Measurements from ENCODE around the gene FOXN3.

Gene FOXN3

DNA sequence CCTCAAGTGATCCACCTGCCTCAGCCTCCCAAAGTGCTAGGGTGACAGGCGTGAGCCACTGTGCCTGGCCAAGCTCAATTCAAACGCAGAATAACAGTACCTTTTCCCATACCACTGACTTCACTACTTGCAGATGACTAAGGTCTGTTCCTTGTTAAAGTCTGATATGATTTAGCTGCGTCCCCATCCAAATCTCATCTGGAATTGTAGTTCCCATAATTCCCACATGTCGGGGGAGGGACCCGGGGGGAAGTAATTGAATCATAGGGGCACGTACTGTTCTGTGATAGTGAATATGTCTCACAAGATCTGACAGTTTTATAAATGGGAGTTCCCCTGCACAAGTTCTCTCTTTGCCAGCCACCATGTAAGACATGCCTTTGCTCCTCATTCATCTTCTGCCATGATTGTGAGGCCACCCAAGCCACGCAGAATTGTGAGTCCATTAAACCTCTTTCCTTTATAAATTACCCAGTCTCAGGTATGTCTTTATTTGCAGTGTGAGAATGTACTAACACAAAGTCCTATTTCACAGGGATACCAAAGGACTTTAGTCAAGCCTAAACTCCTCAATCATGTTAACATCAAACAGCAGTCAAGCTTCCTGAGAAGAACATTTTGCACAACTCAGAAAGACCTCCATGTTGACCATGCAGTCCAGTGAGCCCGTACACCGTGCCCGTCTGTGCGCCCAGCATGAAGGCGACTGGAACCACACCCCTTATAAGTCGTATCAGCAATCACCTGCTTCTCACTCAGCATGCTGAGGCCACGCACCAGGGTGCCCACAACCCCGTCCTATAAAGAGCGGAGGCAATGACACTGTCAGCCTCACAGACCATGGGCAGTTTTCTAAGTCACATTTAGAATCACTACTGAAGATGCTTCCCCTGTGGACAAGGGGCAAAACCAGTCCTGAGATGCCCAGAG, 36.9 kb downstream of the FOXN3 start:
- DNase-seq = no peak

DNA sequence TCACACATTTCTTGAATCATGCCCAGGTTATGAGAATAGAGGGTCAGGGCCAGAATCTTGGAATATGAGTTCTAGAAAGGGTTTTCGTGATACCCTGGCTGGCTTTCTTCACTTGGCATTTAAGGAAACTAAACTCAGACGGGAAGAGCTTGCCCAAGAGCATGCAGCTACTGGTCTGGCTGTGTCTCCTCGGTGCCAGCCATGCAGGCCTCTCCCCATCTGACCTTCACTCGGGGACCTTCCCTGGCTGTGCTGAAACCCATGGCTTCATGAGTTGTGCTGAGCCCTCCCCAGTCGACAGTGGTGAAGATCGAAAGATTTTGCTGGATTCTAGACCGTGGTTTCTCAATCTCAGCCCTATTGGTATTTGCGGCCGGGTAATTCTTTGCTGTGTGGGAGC, 38.0 kb downstream of the FOXN3 start:
- DNase-seq = no peak

DNA sequence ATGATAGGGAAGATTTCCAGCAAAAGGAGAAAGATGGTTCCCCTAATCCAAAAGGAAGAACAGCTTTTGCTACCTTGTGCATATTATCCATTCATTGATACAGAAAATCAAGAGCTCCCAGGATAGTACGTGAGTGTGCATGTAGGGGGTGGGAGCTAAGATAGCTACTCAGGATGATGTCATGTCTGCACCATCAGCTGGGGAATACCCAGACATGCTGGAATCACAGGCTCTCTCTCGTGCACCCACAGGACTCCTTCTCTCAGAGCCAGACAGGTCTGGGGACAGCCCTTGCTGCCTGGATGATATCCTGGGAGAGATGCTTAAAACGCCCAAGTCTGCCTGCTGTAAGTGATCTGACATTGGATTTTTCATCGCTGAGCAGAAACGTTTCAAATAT, 38.9 kb downstream of the FOXN3 start:
- DNase-seq = peak; percentile 7

DNA sequence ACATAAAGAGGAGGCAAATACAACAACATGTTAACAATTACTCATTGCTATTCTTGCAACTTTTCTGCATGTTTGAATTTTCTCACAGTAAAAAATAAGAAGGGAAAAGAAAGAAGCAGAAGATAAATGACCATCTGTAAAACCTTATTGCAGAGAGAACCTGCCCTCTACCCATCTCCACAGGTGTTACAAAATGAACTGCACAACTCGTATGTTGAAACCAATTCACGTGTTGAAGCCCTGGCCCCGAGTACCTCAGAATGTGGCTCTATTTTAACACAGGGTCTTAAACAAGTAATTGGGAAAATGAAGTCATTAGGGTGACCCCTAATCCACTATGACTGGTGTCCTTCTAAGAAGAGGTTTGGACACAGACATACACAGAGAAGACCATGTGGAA, 39.5 kb downstream of the FOXN3 start:
- DNase-seq = no peak

DNA sequence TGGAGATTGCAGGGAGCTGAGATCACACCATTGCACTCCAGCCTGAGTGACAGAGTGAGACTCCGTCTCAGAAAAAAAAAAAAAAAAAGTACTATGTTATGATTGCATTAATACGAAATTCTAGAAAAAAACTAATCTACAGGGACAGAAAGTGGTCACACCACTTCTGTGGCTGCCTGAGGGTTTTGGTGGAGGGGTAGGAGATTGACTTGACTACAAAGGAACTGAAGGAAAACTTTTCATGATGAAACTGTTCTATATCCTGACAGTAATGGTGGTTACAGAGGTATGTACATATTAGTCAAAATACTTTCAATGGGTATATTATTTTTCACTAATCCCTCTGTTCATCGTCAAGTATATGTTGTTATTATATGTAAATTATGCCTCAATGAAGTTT, 42.1 kb downstream of the FOXN3 start:
- no peak for DNase-seq

DNA sequence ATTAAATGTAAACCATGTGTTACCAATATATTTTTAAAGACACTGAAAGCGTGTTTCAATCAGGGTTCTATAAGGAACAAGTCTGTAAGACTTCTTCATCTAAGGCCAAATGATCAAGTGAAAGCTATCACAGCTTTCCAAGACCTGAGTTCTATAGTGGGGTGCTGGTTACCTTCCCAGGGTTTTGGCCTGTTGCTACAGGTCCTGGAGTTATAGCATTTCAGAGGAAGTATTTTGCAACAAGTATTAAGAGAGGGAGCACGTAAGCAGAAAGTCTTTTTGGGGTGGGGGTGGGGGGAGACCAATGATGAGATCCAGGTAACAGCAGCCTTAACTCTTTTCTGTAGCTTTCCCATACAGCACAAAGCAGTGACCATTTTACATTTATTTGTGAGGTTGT, 43.8 kb downstream of the FOXN3 start:
- no peak for DNase-seq

DNA sequence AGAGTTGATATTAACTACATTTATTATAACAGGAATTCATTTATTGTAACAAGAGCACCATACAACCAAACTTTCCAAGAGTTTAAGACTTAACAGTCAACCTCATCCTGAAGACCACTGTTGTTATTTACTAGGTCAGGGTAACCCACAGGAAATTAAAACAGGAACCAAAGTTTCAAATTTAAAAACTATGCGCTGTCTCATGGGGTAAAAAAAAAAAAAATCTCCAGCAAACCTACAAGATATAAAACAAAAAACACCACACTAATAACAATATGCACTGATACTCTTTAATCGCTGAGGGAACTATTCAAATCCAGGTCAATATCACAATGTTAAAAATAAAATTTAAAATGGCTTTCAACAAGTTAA, 44.5 kb downstream of the FOXN3 start:
- no peak for DNase-seq

DNA sequence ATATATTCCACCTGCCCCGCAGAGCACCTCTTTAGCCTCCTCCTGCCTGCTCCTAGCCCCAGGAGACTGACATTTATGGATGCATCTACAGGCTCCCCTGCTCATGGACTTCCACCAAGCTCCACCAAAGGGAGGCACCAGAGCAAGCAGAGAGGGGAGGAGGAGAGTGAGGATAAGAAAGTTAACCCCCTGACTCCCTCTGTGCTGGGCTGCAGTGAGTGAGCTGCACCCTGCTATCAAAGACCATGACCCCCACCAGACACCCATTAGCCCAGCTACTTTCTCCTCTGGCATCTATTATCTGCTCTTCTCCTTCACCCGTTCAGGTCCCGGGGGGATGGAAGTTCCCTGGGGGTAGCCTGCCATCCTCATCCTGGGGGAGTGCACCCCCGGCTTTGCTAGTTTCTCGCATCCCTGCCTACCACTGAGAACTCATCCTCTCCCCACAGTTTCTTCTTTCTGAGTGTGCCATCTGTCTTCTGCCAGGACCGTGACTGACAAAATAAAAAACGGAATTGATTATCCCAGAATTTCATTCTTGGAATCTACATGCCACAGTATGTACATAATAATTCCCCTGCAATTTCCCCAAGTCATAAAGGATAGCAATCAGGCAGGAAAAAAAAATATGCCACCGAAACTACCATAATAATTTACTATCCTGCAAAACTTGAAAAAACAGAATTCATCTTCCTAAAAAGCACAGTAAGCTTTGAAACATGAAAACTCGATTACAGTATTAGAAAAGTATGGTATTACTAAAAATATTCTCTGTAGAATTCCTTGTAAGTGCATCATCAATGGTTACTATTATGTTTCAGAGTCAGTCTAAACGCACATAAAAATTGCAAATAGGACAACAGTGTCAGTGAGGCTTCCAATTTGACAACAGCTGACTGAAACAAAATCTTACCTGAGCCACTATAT, 45.2 kb downstream of the FOXN3 start:
- no peak for DNase-seq

DNA sequence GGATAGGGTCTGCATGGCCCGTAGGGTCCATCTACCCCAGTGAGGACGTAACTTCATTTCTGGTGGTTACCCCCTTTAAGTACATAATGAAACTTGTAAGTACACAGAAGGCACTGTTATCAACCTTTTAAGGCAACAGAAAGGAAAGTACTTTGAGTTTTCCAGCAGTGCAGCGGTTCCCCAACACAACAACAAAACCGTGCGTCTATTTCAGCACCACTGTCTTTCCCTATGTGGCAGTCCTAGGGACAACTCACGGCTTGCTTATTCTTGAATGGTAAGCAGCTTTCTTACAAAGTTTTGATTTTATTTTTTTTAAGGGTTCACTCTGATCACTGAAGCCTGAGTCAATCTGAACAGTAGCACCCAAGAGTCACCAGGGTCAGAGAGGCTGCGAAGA, 46.3 kb downstream of the FOXN3 start:
- no peak for DNase-seq

DNA sequence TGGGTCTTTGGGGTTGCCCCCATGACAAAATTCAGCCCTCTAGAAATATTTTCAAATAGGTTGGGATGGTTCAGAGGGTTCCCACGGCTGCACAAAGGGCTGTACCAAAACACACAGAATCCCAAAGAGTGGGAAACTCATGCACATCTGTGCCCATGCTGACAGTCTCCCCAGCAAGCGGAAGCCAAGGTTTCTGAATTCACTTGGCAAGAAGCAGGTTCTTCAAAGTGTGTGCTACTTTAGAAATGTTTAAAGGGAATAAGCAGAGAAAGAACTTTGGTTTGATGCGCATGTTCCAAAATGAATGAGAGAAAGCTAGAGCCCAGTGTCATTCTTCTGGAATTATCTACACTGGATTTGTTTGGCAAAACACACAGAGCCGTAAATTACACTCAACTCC, 46.7 kb downstream of the FOXN3 start:
- no peak for DNase-seq

DNA sequence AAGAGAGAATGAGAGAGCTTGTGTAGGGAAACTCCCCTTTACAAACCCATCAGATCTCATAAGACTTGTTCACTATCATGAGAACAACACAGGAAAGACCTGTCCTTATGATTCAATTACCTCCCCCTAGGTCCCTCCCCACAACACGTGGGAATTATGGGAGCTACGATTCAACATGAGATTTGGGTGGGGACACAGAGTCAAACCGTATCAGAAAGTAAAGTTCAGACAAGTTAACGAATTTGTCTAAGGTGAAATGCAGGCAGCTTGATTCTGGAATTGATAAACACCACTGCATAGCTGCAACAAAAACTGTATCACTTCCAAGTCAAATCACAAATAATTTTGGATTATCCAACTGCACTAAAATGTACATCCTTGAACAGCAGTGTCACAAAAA, 47.4 kb downstream of the FOXN3 start:
- DNase-seq = no peak

DNA sequence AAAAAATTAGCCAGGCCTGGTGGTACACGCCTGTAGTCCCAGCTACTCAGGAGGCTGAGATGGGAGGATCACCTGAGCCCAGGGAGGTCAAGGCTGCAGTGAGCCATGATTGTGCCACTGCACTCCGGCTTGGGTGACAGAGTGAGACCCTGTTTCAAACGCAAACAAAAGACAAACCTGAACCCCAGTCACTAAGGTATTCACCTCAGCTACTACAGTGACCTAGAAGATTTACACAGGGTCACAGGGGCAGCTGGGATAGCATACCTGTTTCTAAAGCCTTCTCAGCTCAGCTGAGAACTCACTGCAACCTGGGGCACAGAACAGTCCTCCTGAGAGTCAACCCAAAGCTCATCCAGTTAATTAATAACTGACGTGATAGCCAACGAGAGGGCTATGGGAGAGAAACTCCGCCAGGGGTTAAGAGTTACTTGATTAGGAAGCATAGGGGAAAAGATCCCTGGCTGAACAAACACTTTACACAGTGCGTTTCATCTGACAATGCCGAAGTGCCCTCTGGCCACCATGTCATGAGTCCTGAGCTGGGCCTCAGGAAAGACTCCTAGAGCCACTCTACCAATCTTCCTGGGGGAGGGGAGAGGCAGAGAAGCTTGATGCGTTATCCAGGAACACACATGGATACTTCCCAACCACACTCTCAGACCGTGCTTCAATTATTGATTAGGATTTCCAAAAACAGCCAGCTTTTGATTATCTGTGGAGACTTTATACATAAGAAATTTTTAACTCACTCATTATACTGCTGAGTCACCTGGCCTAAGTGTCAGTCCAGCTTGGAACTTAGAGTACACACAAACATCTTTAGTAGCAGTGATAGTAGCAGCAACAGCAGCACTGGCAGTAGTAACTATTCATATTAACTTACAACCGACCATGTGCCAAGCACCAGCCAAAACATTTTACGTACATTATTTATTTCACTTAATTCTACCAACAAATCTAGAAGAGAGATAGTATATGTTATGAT, 48.2 kb downstream of the FOXN3 start:
- DNase-seq = no peak

DNA sequence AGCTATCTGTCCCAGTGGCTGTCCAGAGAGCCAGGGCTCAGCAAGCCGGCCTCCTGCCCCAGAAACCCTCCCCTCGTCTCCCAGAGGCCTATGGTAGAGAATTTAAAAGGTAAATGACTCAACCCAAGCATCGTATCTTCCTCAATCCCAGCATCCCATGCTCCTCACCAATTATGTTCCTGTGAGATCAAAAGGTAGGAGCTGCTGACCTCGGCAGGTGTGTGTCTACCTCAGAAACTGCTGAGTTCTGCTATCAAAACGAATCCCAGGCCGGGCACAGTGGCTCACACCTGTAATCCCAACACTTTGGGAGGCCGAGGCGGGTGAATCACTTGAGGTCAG, 49.3 kb downstream of the FOXN3 start:
- no peak for DNase-seq

DNA sequence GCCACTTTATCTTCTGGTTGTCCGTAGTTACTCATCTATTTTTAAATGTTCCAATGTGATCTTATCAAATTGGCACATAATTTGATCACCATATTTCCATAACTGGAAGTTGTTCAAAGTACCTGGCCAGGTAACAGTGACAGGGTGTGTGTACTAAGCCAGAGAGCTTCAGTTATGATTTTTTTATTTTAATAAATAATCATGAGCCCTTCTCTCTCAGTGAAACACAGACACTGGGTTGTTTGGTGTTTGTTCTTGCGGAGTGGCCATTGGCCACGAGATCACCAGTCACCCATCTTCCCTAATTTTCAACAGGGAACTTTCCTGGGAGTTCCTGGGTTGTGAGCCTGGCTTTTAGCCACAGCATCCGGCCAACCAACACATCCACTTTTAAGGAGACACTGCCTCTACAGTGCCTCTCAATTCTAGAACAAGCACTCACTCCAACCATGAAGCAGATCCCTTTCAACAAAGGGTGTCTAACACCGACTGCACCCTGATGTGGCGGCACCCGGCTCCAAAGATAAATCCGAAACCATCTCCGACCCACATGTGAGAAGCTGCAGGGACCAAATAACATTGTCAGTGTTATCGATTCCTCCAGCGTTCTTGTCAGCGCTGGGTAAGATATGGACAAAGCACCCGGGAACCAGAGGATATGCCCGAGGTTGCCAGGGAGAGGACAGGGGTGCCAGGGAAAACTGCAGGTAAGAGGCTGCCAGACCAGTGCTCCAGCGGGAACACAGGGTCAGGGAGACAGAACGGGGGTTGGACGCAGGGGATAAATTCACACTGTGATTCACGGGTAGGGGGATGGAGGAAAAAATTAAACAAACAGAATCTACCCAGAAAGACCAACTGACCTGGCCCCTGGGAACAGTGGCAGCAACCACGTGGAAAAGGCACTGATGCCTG, 49.9 kb downstream of the FOXN3 start:
- no peak for DNase-seq

DNA sequence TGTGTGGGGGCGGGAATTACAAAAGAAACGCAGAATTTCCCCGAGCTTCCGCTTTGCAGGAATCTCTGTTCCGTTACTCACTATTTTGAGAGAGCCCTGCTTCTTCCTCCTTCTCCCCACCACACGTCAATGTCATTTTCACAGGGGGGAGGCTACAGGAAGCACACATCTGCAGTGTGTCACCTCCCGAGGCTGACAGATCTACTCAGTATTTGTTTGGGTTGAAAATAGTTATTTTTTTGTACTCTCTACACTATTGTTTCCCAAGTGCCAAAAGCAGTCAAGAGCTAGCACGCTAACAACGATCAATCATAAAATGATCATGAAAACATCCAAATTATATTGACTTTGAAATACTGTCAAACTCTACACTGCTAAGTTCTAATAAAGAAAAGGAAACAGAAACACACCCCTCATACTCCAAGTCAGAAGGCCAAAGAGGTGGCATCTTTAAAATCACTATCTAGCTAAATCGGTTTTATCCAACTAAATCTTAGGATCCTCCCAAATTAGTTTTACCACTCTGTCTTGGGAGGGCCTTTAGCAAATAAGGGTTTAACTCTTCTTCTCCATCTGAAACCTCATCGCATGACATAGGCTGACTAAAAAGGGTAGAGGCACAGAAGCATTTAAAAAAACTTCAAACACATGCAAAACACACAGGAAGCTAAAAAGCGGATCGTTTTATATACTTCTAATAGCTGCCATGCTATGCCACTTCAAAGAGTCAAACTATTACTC, 51.8 kb downstream of the FOXN3 start:
- peak; percentile 59 for DNase-seq

DNA sequence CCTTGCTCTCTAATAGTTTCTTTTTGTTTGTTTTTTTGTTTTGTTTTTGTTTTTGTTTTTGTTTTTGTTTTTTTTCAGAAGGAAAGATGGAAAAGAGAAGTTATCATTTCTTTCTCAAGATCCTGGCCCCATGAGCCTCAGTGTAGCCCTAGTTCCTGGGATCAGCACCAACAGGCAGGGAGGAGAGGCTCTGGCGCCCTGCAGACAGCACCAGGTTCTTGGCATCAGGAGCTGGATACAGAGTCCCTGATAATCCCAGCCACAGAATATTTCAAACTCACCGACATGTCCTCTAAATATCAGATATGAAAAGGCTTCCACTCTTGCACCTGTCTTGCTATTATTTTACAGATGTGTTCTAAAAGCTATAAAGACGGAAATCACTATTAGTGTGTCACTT, 52.7 kb downstream of the FOXN3 start:
- DNase-seq = no peak

DNA sequence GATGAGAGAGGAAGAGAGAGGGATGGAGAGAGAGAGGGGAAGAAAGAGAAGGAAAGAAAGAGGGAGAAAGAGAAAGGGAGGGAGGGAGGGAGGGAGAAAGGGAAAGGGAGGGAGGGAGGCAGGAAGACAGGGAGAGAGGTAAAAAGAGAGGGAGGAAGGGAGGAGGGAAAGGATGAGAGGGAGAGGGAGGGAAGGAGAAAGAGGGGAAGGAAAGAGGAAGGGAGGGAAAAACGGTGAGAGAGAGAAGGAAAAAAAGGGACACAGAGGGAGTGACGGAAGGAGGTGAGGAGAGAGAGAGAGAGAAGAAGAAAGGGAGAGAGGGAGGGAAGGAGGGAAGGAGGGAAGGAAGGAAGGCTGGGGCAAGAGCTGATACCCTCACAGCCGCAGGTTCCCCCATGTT, 56.8 kb downstream of the FOXN3 start:
- DNase-seq = no peak

DNA sequence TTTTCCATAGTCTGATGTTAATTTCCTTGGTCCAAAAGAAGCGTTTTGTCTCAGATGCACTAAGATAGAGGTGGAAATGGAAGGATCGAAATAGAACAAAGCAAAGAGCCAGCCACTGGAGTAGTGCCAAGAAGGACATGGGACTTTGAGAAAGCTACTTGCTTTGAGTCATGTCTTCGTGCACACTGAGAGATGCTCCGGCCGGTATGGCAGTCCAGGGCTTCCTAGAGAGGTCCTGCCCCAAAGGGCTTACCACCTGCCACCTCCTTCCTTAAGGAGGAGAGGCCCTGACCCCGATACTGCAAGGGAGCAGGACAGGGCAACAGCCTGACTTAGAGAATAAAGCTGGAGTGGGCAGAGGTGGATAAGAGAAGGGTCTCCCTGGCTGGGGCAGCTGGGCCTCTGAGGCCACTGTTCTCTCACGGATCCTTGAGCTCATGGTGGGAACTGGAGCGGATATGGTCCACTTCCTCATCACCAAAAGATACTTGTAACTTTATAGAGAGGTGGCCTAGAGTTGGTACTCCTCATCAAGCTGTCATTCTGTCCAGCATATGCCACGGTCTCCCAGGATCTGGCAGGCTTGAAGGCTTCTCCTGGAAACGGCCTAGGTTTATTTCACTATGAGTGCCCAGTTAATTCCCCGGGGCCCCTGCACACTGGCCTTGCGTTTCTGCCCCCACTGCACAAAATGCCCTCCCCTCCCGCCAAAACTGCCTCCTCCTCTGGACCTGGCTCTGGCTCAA, 57.4 kb downstream of the FOXN3 start:
- DNase-seq = no peak

DNA sequence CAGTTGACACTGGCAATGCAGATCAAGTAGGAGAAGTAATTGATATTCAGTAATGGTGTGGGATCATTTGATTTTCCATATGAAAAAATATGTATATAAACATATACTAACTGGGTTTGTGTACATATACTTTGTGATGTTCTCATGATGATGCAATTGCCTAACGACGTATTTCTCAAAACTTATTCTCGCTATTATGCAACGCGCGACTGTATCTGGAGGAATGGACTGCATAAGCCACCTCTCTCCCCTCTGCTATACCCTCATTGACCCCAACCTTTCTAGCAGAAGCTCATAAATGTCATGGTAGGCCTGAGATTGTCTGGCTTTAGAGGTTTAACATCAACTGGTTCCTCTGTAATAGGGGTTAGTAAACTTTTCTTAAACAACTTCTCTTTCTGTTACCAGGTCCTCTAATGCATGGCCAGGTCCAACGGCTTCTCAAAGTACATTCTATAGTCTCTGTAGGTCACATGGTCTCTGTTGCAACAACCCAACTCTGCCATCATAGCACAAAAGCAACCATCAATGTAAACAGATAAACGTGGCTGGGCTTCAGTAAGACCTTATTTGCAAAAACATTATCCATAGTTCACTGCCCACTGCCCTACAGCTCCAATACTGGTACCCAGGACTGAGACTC, 59.3 kb downstream of the FOXN3 start:
- no peak for DNase-seq

DNA sequence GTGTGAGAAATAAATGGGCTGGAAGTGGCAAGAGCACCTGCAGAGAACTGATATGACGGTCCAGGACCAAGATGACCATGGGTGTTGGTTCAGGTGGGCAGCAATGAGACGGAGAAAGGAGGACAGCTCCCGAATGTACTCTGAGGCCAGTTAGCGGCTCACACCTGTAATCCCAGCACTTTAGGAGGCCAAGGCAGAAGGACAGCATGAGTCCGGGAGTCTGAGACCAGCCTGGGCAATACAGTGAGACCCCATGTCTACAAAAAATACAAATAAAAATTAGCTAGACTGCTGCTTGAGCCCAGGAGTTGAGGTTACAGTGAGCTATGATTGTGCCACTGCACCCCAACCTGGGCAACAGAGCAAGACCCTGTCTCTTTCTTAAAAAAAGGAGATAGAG, 60.1 kb downstream of the FOXN3 start:
- no peak for DNase-seq
